ENCODE measurements around the gene SEMA3G. TPM values are rescaled to one million over a fixed set of nuclear protein-coding genes. Genes with fewer than 3 reads are reported as not detected.

Gene SEMA3G
- total and polyA plus RNA-seq, 2 experiments from 2014 or later: 0.47 to 2.5 TPM

- Mint-ChIP-seq H3K27me3 (ENCODE audit: insufficient read depth, low read depth, poor library complexity) (peaks cover 5% of the 10 kb centered on the region), H3K27ac (no peak overlapping the region), H3K4me1 (peaks cover 13% of the 10 kb centered on the region), H3K36me3 (ENCODE audit: low read depth) (no peaks in the 10 kb centered on the region), H3K9me3 (no peaks in the 10 kb centered on the region), H3K4me3 (no peak overlapping the region)
- Histone ChIP-seq H3K4me1 (ENCODE audit: insufficient read depth) (peaks cover 6% of the 10 kb centered on the region; the same call in 1 of the 2 replicates), H3K27me3 (ENCODE audit: insufficient read depth) (no peaks in the 10 kb centered on the region), H3K79me2 (replicated peaks; ENCODE audit: insufficient read depth) (no peaks in the 10 kb centered on the region), H3K4me3 (no peak overlapping the region), H3K36me3 (ENCODE audit: insufficient read depth) (no peaks in the 10 kb centered on the region), H3K9me2 (ENCODE audit: insufficient read depth) (no peaks in the 10 kb centered on the region), H2AFZ (no peak overlapping the region), H3F3A (replicated peaks; ENCODE audit: low read depth) (no peaks in the 10 kb centered on the region), H3K27ac (ENCODE audit: low read depth) (no peak overlapping the region), H4K20me1 (replicated peaks; ENCODE audit: insufficient read depth) (no peaks in the 10 kb centered on the region), H3K4me2 (peak overlapping the region; percentile 9; the same call in 1 of the 2 replicates)
- ATAC-seq (peak; percentile 47; the same call in 2 of the 3 replicates), DNase-seq (ENCODE audit: low spot score) (no peak)
- no peak for TF ChIP-seq EZH2 (IDR thresholded peaks at IDR 0.05; ENCODE audit: low read depth, unreplicated experiment)
- no peak for TF ChIP-seq EZH2phosphoT487 (IDR thresholded peaks at IDR 0.05; ENCODE audit: unreplicated experiment)
- no peak for TF ChIP-seq REST (IDR thresholded peaks at IDR 0.05; ENCODE audit: unreplicated experiment)
- TF ChIP-seq ZNF462 (CRISPR knock-in tag; IDR thresholded peaks at IDR 0.05): no peak
- no peak for TF ChIP-seq ZNF114 (CRISPR knock-in tag; IDR thresholded peaks at IDR 0.05)
- no peak for TF ChIP-seq NANOG (IDR thresholded peaks at IDR 0.05; ENCODE audit: borderline replicate concordance)
- no peak for TF ChIP-seq POLR2AphosphoS5 (IDR thresholded peaks at IDR 0.05; ENCODE audit: low read depth)
These were observed 21.7 kb downstream of the SEMA3G start for GRCh38 chr3:52423173-52423572.

All from GM23338 (cell line).